Adrenal gland (tissue), 5 donors: ENCODE data around the gene A4GALT.
A peak's percentile ranks its signal among the peaks of the same experiment; 100 is the strongest.

Experiments used
- CTCF ChIP-seq, 6 experiments: fragments of 450-650 bp in 4 of 6; fragments of 200-600 bp in 2 of 6; sonication (generic) in 1 of 6; IDR thresholded peaks; 1 replicate in 5 of 6; 2 replicates in 1 of 6; pipeline versions ENCODE4 v1.5.1 to v1.8.0; 2016 to 2021; ENCODE audit warnings: antibody characterized with exemption in 6 of 6, mild to moderate bottlenecking in 2 of 6, moderate library complexity in 1 of 6
- POLR2A ChIP-seq, 2 donors: fragments of 450-650 bp; IDR thresholded peaks; one replicate each; pipeline ENCODE4 v1.6.1; 2017; ENCODE audit warnings: antibody characterized with exemption in 2 of 2, mild to moderate bottlenecking in 2 of 2, moderate library complexity in 1 of 2
- donor health status: DM: no; HTN: no; CAD: no.

- TF ChIP-seq CTCF (IDR thresholded peaks at IDR 0.05), result no peak
- TF ChIP-seq POLR2A (IDR thresholded peaks at IDR 0.05), result peak in 1 of 2 donors; percentile 9
Measured at GRCh38 chr22:42747701-42748513, 27.2 kb upstream of the A4GALT start.
